Transverse colon (tissue), 4 donors: Measurements from ENCODE around the gene RTN4. TPM values are rescaled to one million over a fixed set of nuclear protein-coding genes. Genes with fewer than 3 reads are reported as not detected.

ENCODE experiments used
- DNase-seq: peaks from one replicate; pipeline ENCODE4 v3.0.0-alpha.2; 2019
- H3K27ac ChIP-seq, 4 donors: fragments of 200-600 bp; sonication (generic); 2 replicates each; pipeline ENCODE4 v1.5.1; 2016 to 2018; ENCODE audit warnings: inconsistent platforms in 4 of 4
- H3K27me3 ChIP-seq: fragments of 200-600 bp; sonication (generic); 2 replicates; pipeline ENCODE4 v1.5.1; 2017; ENCODE audit warnings: inconsistent platforms
- H3K36me3 ChIP-seq, 4 donors: fragments of 200-600 bp; sonication (generic); 2 replicates each; pipeline ENCODE4 v1.5.1; 2017 to 2019; ENCODE audit warnings: inconsistent platforms in 4 of 4
- H3K4me1 ChIP-seq, 4 donors: fragments of 200-600 bp; sonication (generic); 2 replicates each; pipeline ENCODE4 v1.5.1; 2017 to 2020; ENCODE audit warnings: inconsistent platforms in 4 of 4
- H3K4me3 ChIP-seq, 4 donors: fragments of 200-600 bp; sonication (generic); 1 replicate in 1 of 4; 2 replicates in 3 of 4; pipeline versions ENCODE4 v1.5.1 to v1.6.1; 2017 to 2019; ENCODE audit warnings: inconsistent platforms in 4 of 4
- H3K9me3 ChIP-seq, 2 donors: fragments of 200-600 bp; sonication (generic); 2 replicates each; pipeline ENCODE4 v1.5.1; 2017 to 2019; ENCODE audit warnings: inconsistent platforms in 2 of 2
- CTCF ChIP-seq, 5 experiments: fragments of 200-600 bp in 3 of 5; fragments of 450-650 bp in 2 of 5; sonication (generic) in 3 of 5; IDR thresholded peaks; 1 replicate in 2 of 5; 2 replicates in 3 of 5; pipeline ENCODE4 v1.5.1; 2016 to 2017; ENCODE audit warnings: antibody characterized with exemption in 5 of 5, inconsistent platforms in 3 of 5, mild to moderate bottlenecking in 2 of 5, moderate library complexity in 1 of 5
- EP300 ChIP-seq: sonication (generic); formaldehyde crosslinking; IDR thresholded peaks from one replicate; pipeline ENCODE4 v1.6.1; 2017; ENCODE audit warnings: antibody characterized with exemption, low read depth
- POLR2A ChIP-seq: fragments of 450-650 bp; IDR thresholded peaks from one replicate; pipeline ENCODE4 v1.6.1; 2016; ENCODE audit warnings: antibody characterized with exemption, mild to moderate bottlenecking, moderate library complexity
- POLR2AphosphoS5 ChIP-seq, 3 donors: sonication (generic); formaldehyde crosslinking; IDR thresholded peaks; one replicate each; pipeline ENCODE4 v1.6.1; 2016; ENCODE audit warnings: antibody characterized with exemption in 3 of 3
- WGBS, 2 donors: methylation state at CpG; one replicate each; pipeline ENCODE4 v1.1.5; 2018; ENCODE audit warnings: low coverage in 1 of 2; 5-methylcytosine and 5-hydroxymethylcytosine counted together
- in situ Hi-C, 4 donors: fragments of 200-750 bp; cut with MboI; loops; one replicate each; pipeline versions ENCODE4 v1.15.0 to v1.15.1; 2017; ENCODE audit warnings: low sequenced_read_pairs in 3 of 4, low pct_ligation_motif_present in 1 of 4, low pct_unique_long_range_greater_than_20kb in 1 of 4
- intact Hi-C: fragments of 100-400 bp; cut with DNase I; formaldehyde crosslinking; loops from one replicate; pipeline ENCODE4 v1.15.1; 2023; ENCODE audit warnings: low total_unique reads
- total RNA-seq, 4 donors: library from RNA; depleted of rRNA; stranded (reverse); fragments of >200 nt; gene quantifications; one replicate each; pipeline ENCODE4 v1.1.0, GENCODE V29; 2016

The RTN4 gene
- total RNA-seq, 4 donors from 2014 or later, result 82.2 to 212 (median 183) TPM

DNA sequence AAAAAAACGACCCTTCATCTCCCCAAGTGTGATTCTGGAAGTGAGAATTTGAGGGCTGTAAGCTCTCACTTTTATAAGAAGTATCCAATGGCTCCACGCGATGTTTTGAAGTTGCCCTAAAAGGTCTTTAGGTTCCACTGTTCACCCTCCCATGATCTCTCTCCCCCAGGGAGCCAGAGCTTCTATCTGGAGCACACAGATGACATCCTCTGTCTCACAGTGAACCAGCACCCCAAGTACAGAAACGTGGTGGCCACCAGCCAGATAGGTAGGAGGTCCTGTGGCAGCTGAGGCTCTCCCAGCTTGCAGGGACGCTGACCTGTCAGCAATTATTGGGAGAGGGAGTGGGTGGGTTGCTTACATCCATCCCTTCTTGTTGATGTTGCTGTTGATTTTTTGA is 97.8 kb downstream of the RTN4 start:
- 75% methylated on average over 5 of the region's 5 CpGs; no CpG with 5 or more reads in 1 of the 2 donors for WGBS, 2 donors
- no peak for DNase-seq
- in situ Hi-C loops, result no loop called here

DNA sequence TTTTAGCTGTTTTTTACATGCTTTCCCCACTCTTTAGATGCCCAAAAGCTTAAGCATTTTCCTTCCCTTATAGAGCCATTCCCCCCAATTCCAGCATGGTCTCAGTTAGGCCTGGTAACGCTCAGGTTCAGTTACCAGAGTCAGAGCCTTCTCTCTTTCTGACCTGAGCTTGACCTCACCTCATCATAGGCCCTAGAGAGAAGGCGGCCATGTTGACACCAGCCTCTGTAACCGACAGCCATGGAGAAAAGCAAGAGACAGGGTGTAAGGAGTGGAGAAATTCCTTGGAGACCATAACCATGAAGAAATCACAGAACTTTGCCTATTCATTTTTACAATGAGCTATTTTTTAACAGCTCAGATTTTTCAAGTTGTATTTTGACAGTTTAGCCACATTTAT is 99.4 kb downstream of the RTN4 start:
- peaks cover 0 to 14% (median 0%) of the 10 kb centered on the region in 4 donors for H3K4me1 ChIP-seq
- no peak overlapping the region for H3K27ac ChIP-seq
- TF ChIP-seq POLR2A (no peak), POLR2AphosphoS5 (IDR thresholded peaks at IDR 0.05) (no peak), EP300 (no peak), CTCF (IDR thresholded peaks at IDR 0.05) (no peak)
- H3K9me3 ChIP-seq, result no peaks in the 10 kb centered on the region
- no peak for DNase-seq
- no peaks in the 10 kb centered on the region for H3K27me3 ChIP-seq
- intact Hi-C loops, result no loop called here
- no peak overlapping the region for H3K4me3 ChIP-seq
- in situ Hi-C loops, result no loop called here
- no peaks in the 10 kb centered on the region for H3K36me3 ChIP-seq
- 83 to 94% methylated on average over 1 to 3 of the region's 3 CpGs for WGBS, 2 donors

More for the DNA sequence above, 97.8 kb downstream of the RTN4 start:
- Histone ChIP-seq H3K9me3 (no peaks in the 10 kb centered on the region), H3K4me3 (no peak overlapping the region), H3K27ac (no peak overlapping the region), H3K4me1 (peaks cover 0 to 25% (median 0%) of the 10 kb centered on the region in 4 donors), H3K36me3 (no peaks in the 10 kb centered on the region), H3K27me3 (no peaks in the 10 kb centered on the region)
- intact Hi-C loops, result no loop called here
- TF ChIP-seq POLR2A (no peak), CTCF (IDR thresholded peaks at IDR 0.05) (no peak), POLR2AphosphoS5 (IDR thresholded peaks at IDR 0.05) (no peak)

DNA sequence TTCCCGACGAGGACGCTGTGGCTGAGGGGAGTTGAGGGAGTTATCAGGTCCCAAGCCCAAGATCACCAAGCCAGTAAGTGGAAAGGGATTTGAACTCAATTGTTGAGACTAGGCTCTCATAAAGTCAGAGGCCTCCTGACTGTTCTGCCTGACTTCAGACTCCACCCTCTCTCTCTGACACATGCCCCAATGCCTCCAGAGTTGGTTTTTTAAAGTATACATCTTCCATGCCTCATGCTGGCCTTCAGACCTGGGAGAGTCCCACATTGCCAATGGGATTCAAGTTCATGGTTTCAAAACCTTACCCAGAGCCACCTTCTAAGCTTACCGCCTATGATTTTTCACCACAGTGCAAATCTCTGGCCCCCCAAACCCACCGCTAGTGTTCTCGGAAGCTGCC is 100.8 kb downstream of the RTN4 start:
- in situ Hi-C loops (no loop called here), intact Hi-C loops (no loop called here)
- TF ChIP-seq POLR2A (no peak), POLR2AphosphoS5 (IDR thresholded peaks at IDR 0.05) (no peak), EP300 (no peak), CTCF (IDR thresholded peaks at IDR 0.05) (no peak)
- no peaks in the 10 kb centered on the region for H3K36me3 ChIP-seq
- no peak for DNase-seq
- WGBS, 2 donors, result 80 to 96% methylated on average over 1 to 6 of the region's 6 CpGs
- H3K27me3 ChIP-seq, result no peaks in the 10 kb centered on the region
- no peak overlapping the region for H3K27ac ChIP-seq
- peaks cover 0 to 9% (median 0%) of the 10 kb centered on the region in 4 donors for H3K4me1 ChIP-seq
- no peaks in the 10 kb centered on the region for H3K9me3 ChIP-seq
- no peak overlapping the region for H3K4me3 ChIP-seq

GRCh38 chr2:54948120-54948519 is 102.1 kb downstream of the RTN4 start:
- in situ Hi-C loops, result no loop called here
- intact Hi-C loops, result no loop called here
- WGBS, 2 donors, result 89 to 90% methylated on average over 6 to 12 of the region's 12 CpGs

More at GRCh38 chr2:54948120-54948519, 102.1 kb downstream of the RTN4 start:
- Histone ChIP-seq H3K9me3 (no peaks in the 10 kb centered on the region), H3K27ac (no peak overlapping the region), H3K27me3 (no peaks in the 10 kb centered on the region), H3K4me1 (peaks cover 0 to 5% (median 0%) of the 10 kb centered on the region in 4 donors), H3K36me3 (no peaks in the 10 kb centered on the region), H3K4me3 (no peak overlapping the region)
- DNase-seq, result no peak
- TF ChIP-seq EP300, result no peak
- TF ChIP-seq CTCF (IDR thresholded peaks at IDR 0.05), result no peak
- TF ChIP-seq POLR2A, result no peak
- TF ChIP-seq POLR2AphosphoS5 (IDR thresholded peaks at IDR 0.05), result no peak
